Activated CD8-positive, alpha-beta T cell treated with anti-CD3 and anti-CD28 coated beads for 36 hours (primary cell): ENCODE measurements around the gene CLSTN2. TPM values are rescaled to one million over a fixed set of nuclear protein-coding genes. Genes with fewer than 3 reads are reported as not detected.
"Not testable (repeated sequence)": the region's sequence is repeated elsewhere in the genome, so short reads cannot be mapped to it uniquely, and the experiment has no call there.

Experiments used
- ATAC-seq: fragments of 200-7000 bp; cut with Tn5 transposase; one replicate; pipeline ENCODE4 v1.10.0; 2021; ENCODE audit warnings: mild to moderate bottlenecking, moderate library complexity
- CTCF ChIA-PET: fragments of 350-600 bp; sonication (Branson Sonifier 250); formaldehyde crosslinking; loops from one replicate; lab custom pipeline; 2021; ENCODE audit warnings: antibody characterized with exemption; lab: Charles Lee
- POLR2A ChIA-PET: fragments of 350-600 bp; sonication (Branson Sonifier 250); formaldehyde crosslinking; loops from one replicate; lab custom pipeline; 2021; ENCODE audit warnings: antibody characterized with exemption; lab: Charles Lee
- DNase-seq: peaks from one replicate; pipeline ENCODE4 v3.0.0-alpha.2; 2020
- H3K27ac Mint-ChIP-seq: one replicate; pipeline ENCODE4 v1.8.0; 2021; ENCODE audit warnings: mild to moderate bottlenecking, mixed read lengths
- H3K27me3 Mint-ChIP-seq: one replicate; pipeline ENCODE4 v1.8.0; 2021; ENCODE audit warnings: mixed read lengths
- H3K36me3 Mint-ChIP-seq: one replicate; pipeline ENCODE4 v1.8.0; 2021; ENCODE audit warnings: low read depth, mixed read lengths
- H3K4me1 Mint-ChIP-seq: one replicate; pipeline ENCODE4 v1.8.0; 2021; ENCODE audit warnings: low read depth, mixed read lengths
- H3K4me3 Mint-ChIP-seq: one replicate; pipeline ENCODE4 v1.8.0; 2021; ENCODE audit warnings: mild to moderate bottlenecking, moderate library complexity, mixed read lengths
- H3K9me3 Mint-ChIP-seq: one replicate; pipeline ENCODE4 v1.8.0; 2021; ENCODE audit warnings: mixed read lengths
- intact Hi-C: fragments of 100-400 bp; cut with micrococcal nuclease; formaldehyde crosslinking; loops from one replicate; pipeline ENCODE4 v1.10.0; 2022
- total RNA-seq, 2 experiments: library from RNA; stranded (reverse); gene quantifications; one replicate each; pipeline ENCODE4 v1.2.3, GENCODE V29; 2021
- TF ChIP-seq, protein P1 (sequence below): fragments of 200-600 bp; IDR thresholded peaks from one replicate; pipeline ENCODE4 v1.8.0; 2022; ENCODE audit warnings: antibody characterized with exemption, mild to moderate bottlenecking

The CLSTN2 gene
- total RNA-seq, 2 experiments from 2014 or later: not detected

DNA sequence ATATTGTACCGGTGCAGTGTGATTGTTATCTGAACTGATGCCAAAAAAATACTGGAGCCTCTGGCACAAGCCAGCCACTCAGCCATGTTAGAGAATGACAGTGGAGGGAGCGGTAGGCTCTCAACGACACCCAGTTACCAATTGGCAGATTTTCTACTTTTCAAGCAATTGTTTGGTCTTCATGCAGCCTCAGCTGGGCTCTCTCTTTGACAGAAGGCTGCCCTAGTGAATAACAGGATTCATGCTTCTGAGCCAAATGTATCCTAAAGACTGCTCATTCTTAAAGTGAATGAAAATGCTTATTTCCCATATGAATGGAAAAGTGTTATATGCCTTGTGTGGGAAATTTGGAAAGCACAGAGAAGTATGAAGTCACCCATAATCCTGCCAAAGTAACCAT lies 481.7 kb downstream of the CLSTN2 start:
- ChIA-PET CTCF (no interaction called here), POLR2A (no interaction called here)
- H3K4me1 Mint-ChIP-seq: no peaks in the 10 kb centered on the region
- H3K27me3 Mint-ChIP-seq: peaks cover 3% of the 10 kb centered on the region
- TF ChIP-seq, protein P1, sequence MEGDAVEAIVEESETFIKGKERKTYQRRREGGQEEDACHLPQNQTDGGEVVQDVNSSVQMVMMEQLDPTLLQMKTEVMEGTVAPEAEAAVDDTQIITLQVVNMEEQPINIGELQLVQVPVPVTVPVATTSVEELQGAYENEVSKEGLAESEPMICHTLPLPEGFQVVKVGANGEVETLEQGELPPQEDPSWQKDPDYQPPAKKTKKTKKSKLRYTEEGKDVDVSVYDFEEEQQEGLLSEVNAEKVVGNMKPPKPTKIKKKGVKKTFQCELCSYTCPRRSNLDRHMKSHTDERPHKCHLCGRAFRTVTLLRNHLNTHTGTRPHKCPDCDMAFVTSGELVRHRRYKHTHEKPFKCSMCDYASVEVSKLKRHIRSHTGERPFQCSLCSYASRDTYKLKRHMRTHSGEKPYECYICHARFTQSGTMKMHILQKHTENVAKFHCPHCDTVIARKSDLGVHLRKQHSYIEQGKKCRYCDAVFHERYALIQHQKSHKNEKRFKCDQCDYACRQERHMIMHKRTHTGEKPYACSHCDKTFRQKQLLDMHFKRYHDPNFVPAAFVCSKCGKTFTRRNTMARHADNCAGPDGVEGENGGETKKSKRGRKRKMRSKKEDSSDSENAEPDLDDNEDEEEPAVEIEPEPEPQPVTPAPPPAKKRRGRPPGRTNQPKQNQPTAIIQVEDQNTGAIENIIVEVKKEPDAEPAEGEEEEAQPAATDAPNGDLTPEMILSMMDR: no peak
- ATAC-seq (no peak), DNase-seq (no peak)
- H3K36me3 Mint-ChIP-seq: no peaks in the 10 kb centered on the region
- peaks cover 2% of the 10 kb centered on the region for H3K9me3 Mint-ChIP-seq
- no peak overlapping the region for H3K27ac Mint-ChIP-seq
- intact Hi-C loops: no loop called here
- no peak overlapping the region for H3K4me3 Mint-ChIP-seq

DNA sequence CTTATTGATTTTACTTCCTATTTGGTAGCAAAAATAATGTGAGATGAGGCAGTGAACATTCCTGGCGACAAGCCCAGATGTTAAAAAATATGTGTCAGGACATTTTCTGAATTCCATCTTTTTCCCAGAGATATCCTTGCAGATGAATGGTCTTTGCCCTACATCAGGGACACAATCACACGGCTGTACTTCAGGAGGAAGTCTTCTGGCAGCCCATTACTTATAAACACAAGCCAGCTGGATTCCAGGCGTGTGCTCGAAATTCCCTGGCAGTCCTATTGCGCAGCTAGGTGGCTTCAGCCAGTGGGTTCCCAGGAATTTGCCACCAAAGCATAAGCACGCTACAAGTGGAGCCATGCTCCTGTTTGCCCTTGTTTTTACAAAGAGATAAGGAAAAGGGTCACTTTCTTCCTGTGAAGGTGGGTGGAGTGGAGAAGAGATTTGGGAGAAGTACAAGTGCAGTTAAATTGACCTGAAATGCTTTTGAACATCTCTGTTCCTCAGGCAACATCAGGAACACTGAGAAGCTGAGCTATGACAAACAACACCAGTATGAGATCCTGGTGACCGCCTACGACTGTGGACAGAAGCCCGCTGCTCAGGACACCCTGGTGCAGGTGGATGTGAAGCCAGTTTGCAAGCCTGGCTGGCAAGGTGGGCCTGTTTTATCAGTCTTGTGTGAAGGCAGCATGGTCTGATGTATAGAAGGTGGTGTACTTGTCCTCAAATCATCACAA lies 485.8 kb downstream of the CLSTN2 start:
- no peak for DNase-seq
- H3K4me3 Mint-ChIP-seq: no peak overlapping the region
- peaks cover 2% of the 10 kb centered on the region for H3K9me3 Mint-ChIP-seq
- no peaks in the 10 kb centered on the region for H3K4me1 Mint-ChIP-seq
- ChIA-PET POLR2A (interaction anchor here (0.6 kb wide), 1 partner anchor 278 kb away, joined by 3 read pairs; no protein-coding TSS in a partner anchor), CTCF (interaction anchor here (0.7 kb wide), 1 partner anchor 33 kb away, joined by 3 read pairs; no protein-coding TSS in a partner anchor)
- intact Hi-C loops: no loop called here
- H3K36me3 Mint-ChIP-seq: no peaks in the 10 kb centered on the region
- no peak overlapping the region for H3K27ac Mint-ChIP-seq
- peaks cover 1% of the 10 kb centered on the region for H3K27me3 Mint-ChIP-seq
- no peak for ATAC-seq
- TF ChIP-seq, protein P1: no peak

DNA sequence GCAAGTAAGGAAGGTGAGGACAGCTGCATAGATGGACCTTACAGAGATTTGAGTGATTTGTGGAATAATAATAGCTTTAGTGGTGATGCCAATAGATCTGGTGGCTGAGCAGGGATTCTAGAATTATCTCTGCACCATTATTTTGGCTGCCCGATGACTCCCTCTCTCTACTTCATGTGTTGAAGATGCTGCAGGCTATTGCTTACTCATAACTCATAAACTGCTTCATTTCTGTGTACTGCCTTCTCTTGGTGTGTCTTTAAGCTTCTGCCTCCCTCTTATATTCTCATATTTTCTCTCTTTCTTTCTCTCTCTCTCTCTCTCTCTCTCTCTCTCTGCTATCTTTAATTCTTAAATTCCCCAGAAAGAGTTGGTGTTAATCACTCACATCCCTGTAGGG lies 486.9 kb downstream of the CLSTN2 start:
- POLR2A ChIA-PET: no interaction called here
- CTCF ChIA-PET: no interaction called here
- Mint-ChIP-seq H3K9me3 (no peaks in the 10 kb centered on the region), H3K27me3 (peaks cover 1% of the 10 kb centered on the region), H3K4me1 (no peaks in the 10 kb centered on the region), H3K4me3 (no peak overlapping the region), H3K36me3 (no peaks in the 10 kb centered on the region), H3K27ac (no peak overlapping the region)
- intact Hi-C loops: no loop called here
- no peak for ATAC-seq
- TF ChIP-seq, protein P1: no peak
- no peak for DNase-seq

DNA sequence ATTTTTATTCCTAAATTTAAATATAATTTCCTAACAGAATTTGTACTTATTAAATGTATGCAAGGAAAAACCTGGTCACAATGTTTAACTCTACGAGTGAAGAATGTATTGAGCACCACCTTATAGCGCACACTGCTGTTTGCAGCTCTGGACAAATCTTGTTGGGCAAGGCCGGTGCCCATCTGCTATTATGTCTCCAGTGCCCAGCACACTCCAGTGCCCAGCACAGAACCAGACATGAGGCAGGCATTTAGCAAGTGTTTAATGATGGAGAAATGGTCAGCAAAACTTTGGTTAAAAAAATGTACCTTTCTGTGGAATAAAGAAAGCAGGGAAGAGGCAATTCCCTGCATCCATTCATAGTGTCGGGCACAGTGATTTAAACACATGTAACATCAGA lies 488.2 kb downstream of the CLSTN2 start:
- no peaks in the 10 kb centered on the region for H3K36me3 Mint-ChIP-seq
- no peaks in the 10 kb centered on the region for H3K9me3 Mint-ChIP-seq
- peaks cover under 1% of the 10 kb centered on the region for H3K27me3 Mint-ChIP-seq
- no peak overlapping the region for H3K27ac Mint-ChIP-seq
- intact Hi-C loops: no loop called here
- H3K4me1 Mint-ChIP-seq: no peaks in the 10 kb centered on the region
- ATAC-seq (no peak), DNase-seq (no peak)
- TF ChIP-seq, protein P1: no peak
- H3K4me3 Mint-ChIP-seq: no peak overlapping the region
- ChIA-PET CTCF (no interaction called here), POLR2A (no interaction called here)

DNA sequence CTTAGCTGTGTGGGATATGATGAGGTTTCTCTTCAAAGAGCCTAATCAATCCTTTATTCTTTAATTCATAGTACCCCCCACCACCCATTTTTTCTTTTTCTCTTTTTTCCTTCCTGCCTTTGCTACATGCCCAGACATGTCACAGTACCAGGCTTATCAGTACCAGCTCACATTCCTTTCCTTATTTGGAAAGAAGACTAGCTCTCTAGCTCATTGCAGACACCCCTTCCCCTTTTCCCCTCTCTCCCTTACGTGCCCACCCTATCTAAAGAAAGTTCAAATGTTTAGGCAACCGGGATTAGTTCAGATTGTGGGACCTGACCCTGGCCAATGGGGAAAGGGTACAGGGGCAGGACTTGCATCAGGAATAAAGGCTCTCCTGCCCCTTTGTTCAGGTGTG lies 488.6 kb downstream of the CLSTN2 start:
- ATAC-seq, H3K9me3 Mint-ChIP-seq, DNase-seq, H3K27me3 Mint-ChIP-seq, POLR2A ChIA-PET, intact Hi-C loops, H3K27ac Mint-ChIP-seq, H3K4me1 Mint-ChIP-seq, H3K36me3 Mint-ChIP-seq, H3K4me3 Mint-ChIP-seq, CTCF ChIA-PET: not testable (repeated sequence)
